HEK293 (cell line): Measurements from ENCODE around the gene RAB44.

Experiments
- CTCF ChIA-PET: fragments of 350-600 bp; formaldehyde crosslinking; extraction: SDS; loops from one replicate; lab custom pipeline; 2021; ENCODE audit warnings: antibody characterized with exemption; lab: Yijun Ruan, JAX
- POLR2A ChIA-PET: fragments of 300-600 bp; formaldehyde crosslinking; extraction: SDS; loops from one replicate; lab custom pipeline; 2020; ENCODE audit warnings: antibody characterized with exemption, inconsistent platforms; lab: Yijun Ruan, JAX
- H3K27ac ChIP-seq: fragments of 200-500 bp; sonication (Bioruptor generic); 2 replicates; pipeline ENCODE4 v1.5.1; 2014; ENCODE audit warnings: low read depth, low read length, control low read depth, inconsistent platforms; ENCODE audit errors: extremely low read depth
- H3K36me3 ChIP-seq, 2 experiments: fragments of 200-500 bp in 1 of 2; sonication (Bioruptor generic) in 1 of 2; 1 replicate in 1 of 2; 2 replicates in 1 of 2; pipeline ENCODE4 v1.5.1; 2014 to 2017; ENCODE audit warnings: inconsistent platforms in 2 of 2, low read length in 2 of 2; ENCODE audit not compliant: control insufficient read depth in 2 of 2, insufficient read depth in 1 of 2
- H3K4me1 ChIP-seq: fragments of 200-500 bp; sonication (Bioruptor generic); 2 replicates; pipeline ENCODE4 v1.5.1; 2014; ENCODE audit warnings: mild to moderate bottlenecking, low read length, inconsistent platforms; ENCODE audit not compliant: control insufficient read depth, insufficient read depth
- H3K4me3 ChIP-seq: 2 replicates; pipeline ENCODE4 v1.5.1; 2011; ENCODE audit warnings: low read depth, mild to moderate bottlenecking, control low read depth, low read length, moderate library complexity
- H3K9me3 ChIP-seq: fragments of 200-500 bp; sonication (Bioruptor generic); 2 replicates; pipeline ENCODE4 v1.5.1; 2014; ENCODE audit warnings: low read depth, low read length, inconsistent platforms; ENCODE audit not compliant: control insufficient read depth, insufficient read depth
- GLIS1 ChIP-seq: fragments of 450-650 bp; formaldehyde crosslinking; IDR thresholded peaks from 2 replicates; pipeline ENCODE4 v1.5.1; 2016; ENCODE audit warnings: missing biosample characterization, missing genetic modification characterization
- HOXA7 ChIP-seq: sonication (generic); formaldehyde crosslinking; IDR thresholded peaks from 2 replicates; pipeline ENCODE4 v1.8.1; 2022; ENCODE audit warnings: missing genetic modification reagents, borderline replicate concordance
- HOXD13 ChIP-seq: sonication (generic); formaldehyde crosslinking; IDR thresholded peaks from 2 replicates; pipeline ENCODE4 v1.8.0; 2022; ENCODE audit warnings: missing genetic modification reagents, borderline replicate concordance
- KLF1 ChIP-seq: fragments of 450-650 bp; formaldehyde crosslinking; IDR thresholded peaks from 2 replicates; pipeline ENCODE4 v1.5.1; 2016; ENCODE audit warnings: missing biosample characterization, missing genetic modification characterization
- KLF7 ChIP-seq: fragments of 450-650 bp; formaldehyde crosslinking; IDR thresholded peaks from 2 replicates; pipeline ENCODE4 v1.5.1; 2016; ENCODE audit warnings: missing biosample characterization, missing genetic modification characterization, borderline replicate concordance
- KLF8 ChIP-seq: fragments of 450-650 bp; formaldehyde crosslinking; IDR thresholded peaks from 2 replicates; pipeline ENCODE4 v1.5.1; 2016; ENCODE audit warnings: missing biosample characterization, missing genetic modification characterization
- PRDM10 ChIP-seq: fragments of 450-650 bp; formaldehyde crosslinking; IDR thresholded peaks from 2 replicates; pipeline ENCODE4 v1.5.1; 2016; ENCODE audit warnings: missing biosample characterization, missing genetic modification characterization
- SP2 ChIP-seq: fragments of 450-650 bp; formaldehyde crosslinking; IDR thresholded peaks from 2 replicates; pipeline ENCODE4 v1.5.1; 2016; ENCODE audit warnings: missing biosample characterization, missing genetic modification characterization
- TCF7L2 ChIP-seq: IDR thresholded peaks from 2 replicates; pipeline ENCODE4 v1.6.1; 2011; ENCODE audit warnings: low read depth, mild to moderate bottlenecking, inconsistent platforms, low read length, moderate library complexity, borderline replicate concordance
- ZBTB17 ChIP-seq: fragments of 450-650 bp; formaldehyde crosslinking; IDR thresholded peaks from 2 replicates; pipeline ENCODE4 v1.5.1; 2016; ENCODE audit warnings: missing biosample characterization, missing genetic modification characterization
- ZBTB20 ChIP-seq: fragments of 450-650 bp; formaldehyde crosslinking; IDR thresholded peaks from 2 replicates; pipeline ENCODE4 v1.5.1; 2016; ENCODE audit warnings: missing biosample characterization, missing genetic modification characterization
- ZBTB6 ChIP-seq: fragments of 450-650 bp; formaldehyde crosslinking; IDR thresholded peaks from 2 replicates; pipeline ENCODE4 v1.5.1; 2017; ENCODE audit warnings: missing biosample characterization, missing genetic modification characterization
- ZFP37 ChIP-seq: fragments of 450-650 bp; formaldehyde crosslinking; IDR thresholded peaks from 2 replicates; pipeline ENCODE4 v1.5.1; 2016; ENCODE audit warnings: missing biosample characterization, missing genetic modification characterization
- ZIC2 ChIP-seq: fragments of 450-650 bp; formaldehyde crosslinking; IDR thresholded peaks from 2 replicates; pipeline ENCODE4 v1.5.1; 2016; ENCODE audit warnings: missing biosample characterization, missing genetic modification characterization
- ZNF391 ChIP-seq: fragments of 450-650 bp; formaldehyde crosslinking; IDR thresholded peaks from 2 replicates; pipeline ENCODE4 v1.5.1; 2016; ENCODE audit warnings: low read depth, missing biosample characterization, missing genetic modification characterization, borderline replicate concordance
- ZNF398 ChIP-seq: fragments of 450-650 bp; formaldehyde crosslinking; IDR thresholded peaks from 2 replicates; pipeline ENCODE4 v1.5.1; 2017; ENCODE audit warnings: missing biosample characterization, missing genetic modification characterization
- ZNF416 ChIP-seq: fragments of 450-650 bp; formaldehyde crosslinking; IDR thresholded peaks from 2 replicates; pipeline ENCODE4 v1.5.1; 2016; ENCODE audit warnings: missing biosample characterization, missing genetic modification characterization
- ZNF433 ChIP-seq: fragments of 450-650 bp; formaldehyde crosslinking; IDR thresholded peaks from 2 replicates; pipeline ENCODE4 v1.5.1; 2016; ENCODE audit warnings: missing biosample characterization, missing genetic modification characterization, low read depth
- ZNF549 ChIP-seq: fragments of 450-650 bp; IDR thresholded peaks from 2 replicates; pipeline ENCODE4 v1.5.1; 2018; ENCODE audit warnings: missing biosample characterization, missing genetic modification characterization, mild to moderate bottlenecking, inconsistent platforms, moderate library complexity
- ZNF560 ChIP-seq: fragments of 450-650 bp; formaldehyde crosslinking; IDR thresholded peaks from 2 replicates; pipeline ENCODE4 v1.5.1; 2017; ENCODE audit warnings: missing biosample characterization, missing genetic modification characterization, borderline replicate concordance
- ZNF600 ChIP-seq: fragments of 450-650 bp; formaldehyde crosslinking; IDR thresholded peaks from 2 replicates; pipeline ENCODE4 v1.5.1; 2016; ENCODE audit warnings: missing biosample characterization, missing genetic modification characterization
- ZSCAN23 ChIP-seq: fragments of 450-650 bp; formaldehyde crosslinking; IDR thresholded peaks from 2 replicates; pipeline ENCODE4 v1.5.1; 2016; ENCODE audit warnings: missing biosample characterization, missing genetic modification characterization
- ZSCAN30 ChIP-seq: fragments of 450-650 bp; IDR thresholded peaks from 2 replicates; pipeline ENCODE4 v1.5.1; 2018; ENCODE audit warnings: missing biosample characterization, mild to moderate bottlenecking, missing genetic modification characterization, moderate library complexity
- TF ChIP-seq, protein P1 (sequence below): fragments of 450-650 bp; formaldehyde crosslinking; IDR thresholded peaks from 2 replicates; pipeline ENCODE4 v1.5.1; 2017; ENCODE audit warnings: missing biosample characterization, missing genetic modification characterization

RAB44 gene

GRCh38 chr6:36735110-36736071 lies 37.8 kb downstream of the RAB44 start:
- H3K27ac ChIP-seq = no peak overlapping the region
- ChIA-PET CTCF (interaction anchor here (0.6 to 2.6 kb wide), 7 partner anchors 11 to 540 kb away, joined by 3 to 16 read pairs (median 5); no protein-coding TSS in a partner anchor), POLR2A (interaction anchor here (0.5 kb wide), 1 partner anchor 707 kb away, joined by 5 read pairs; no protein-coding TSS in a partner anchor)
- no peaks in the 10 kb centered on the region for H3K4me1 ChIP-seq
- TF ChIP-seq ZIC2 (peak; percentile 60), ZNF398 (tag by site-specific recombination) (peak; percentile 49; the same call in 1 of the 2 replicates), GLIS1 (tag by site-specific recombination) (peak; percentile 35; the same call in 1 of the 2 replicates), ZNF600 (tag by site-specific recombination) (peak; percentile 49; the same call in 1 of the 2 replicates), ZBTB6 (tag by site-specific recombination) (0 out of 2 replicates have a peak, but pooled peaks have one; percentile 13), TCF7L2 (no peak), ZBTB17 (tag by site-specific recombination) (no peak; the same call in 1 of the 2 replicates), SP2 (tag by site-specific recombination) (0 out of 2 replicates have a peak, but pooled peaks have one; percentile 1), ZFP37 (tag by site-specific recombination) (no peak), PRDM10 (tag by site-specific recombination) (peak; percentile 91), ZBTB20 (peak; percentile 74), KLF1 (tag by site-specific recombination) (0 out of 2 replicates have a peak, but pooled peaks have one; percentile 5), ZNF391 (tag by site-specific recombination) (no peak), ZNF433 (no peak), KLF8 (no peak)
- no peak overlapping the region for H3K4me3 ChIP-seq
- H3K9me3 ChIP-seq = no peaks in the 10 kb centered on the region
- no peaks in the 10 kb centered on the region for H3K36me3 ChIP-seq

GRCh38 chr6:36737043-36737785 lies 39.6 kb downstream of the RAB44 start:
- Histone ChIP-seq H3K9me3 (no peaks in the 10 kb centered on the region), H3K4me3 (no peak overlapping the region), H3K27ac (no peak overlapping the region), H3K36me3 (no peaks in the 10 kb centered on the region), H3K4me1 (no peaks in the 10 kb centered on the region)
- ChIA-PET POLR2A (no interaction called here), CTCF (interaction anchor here (1.2 kb wide), 1 partner anchor 22 kb away, joined by 5 read pairs; no protein-coding TSS in a partner anchor)
- TF ChIP-seq ZIC2 = peak; percentile 85
- no peak for TF ChIP-seq KLF7
- TF ChIP-seq HOXD13 = no peak
- no peak for TF ChIP-seq HOXA7 (CRISPR knock-in tag)
- TF ChIP-seq ZNF549 (tag by site-specific recombination) = no peak
- no peak for TF ChIP-seq ZNF560
- TF ChIP-seq ZSCAN23 (tag by site-specific recombination) = no peak
- TF ChIP-seq ZNF416 (tag by site-specific recombination) = no peak
- TF ChIP-seq, protein P1, sequence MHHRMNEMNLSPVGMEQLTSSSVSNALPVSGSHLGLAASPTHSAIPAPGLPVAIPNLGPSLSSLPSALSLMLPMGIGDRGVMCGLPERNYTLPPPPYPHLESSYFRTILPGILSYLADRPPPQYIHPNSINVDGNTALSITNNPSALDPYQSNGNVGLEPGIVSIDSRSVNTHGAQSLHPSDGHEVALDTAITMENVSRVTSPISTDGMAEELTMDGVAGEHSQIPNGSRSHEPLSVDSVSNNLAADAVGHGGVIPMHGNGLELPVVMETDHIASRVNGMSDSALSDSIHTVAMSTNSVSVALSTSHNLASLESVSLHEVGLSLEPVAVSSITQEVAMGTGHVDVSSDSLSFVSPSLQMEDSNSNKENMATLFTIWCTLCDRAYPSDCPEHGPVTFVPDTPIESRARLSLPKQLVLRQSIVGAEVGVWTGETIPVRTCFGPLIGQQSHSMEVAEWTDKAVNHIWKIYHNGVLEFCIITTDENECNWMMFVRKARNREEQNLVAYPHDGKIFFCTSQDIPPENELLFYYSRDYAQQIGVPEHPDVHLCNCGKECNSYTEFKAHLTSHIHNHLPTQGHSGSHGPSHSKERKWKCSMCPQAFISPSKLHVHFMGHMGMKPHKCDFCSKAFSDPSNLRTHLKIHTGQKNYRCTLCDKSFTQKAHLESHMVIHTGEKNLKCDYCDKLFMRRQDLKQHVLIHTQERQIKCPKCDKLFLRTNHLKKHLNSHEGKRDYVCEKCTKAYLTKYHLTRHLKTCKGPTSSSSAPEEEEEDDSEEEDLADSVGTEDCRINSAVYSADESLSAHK (tag by site-specific recombination) = no peak
- no peak for TF ChIP-seq ZSCAN30 (tag by site-specific recombination)
